ENCODE results near the gene CAMK4. TPM values are rescaled to one million over a fixed set of nuclear protein-coding genes. Genes with fewer than 3 reads are reported as not detected.

CAMK4 gene
- polyA plus RNA-seq, 1 donor from 2014 or later, result 16.6 TPM

DNA sequence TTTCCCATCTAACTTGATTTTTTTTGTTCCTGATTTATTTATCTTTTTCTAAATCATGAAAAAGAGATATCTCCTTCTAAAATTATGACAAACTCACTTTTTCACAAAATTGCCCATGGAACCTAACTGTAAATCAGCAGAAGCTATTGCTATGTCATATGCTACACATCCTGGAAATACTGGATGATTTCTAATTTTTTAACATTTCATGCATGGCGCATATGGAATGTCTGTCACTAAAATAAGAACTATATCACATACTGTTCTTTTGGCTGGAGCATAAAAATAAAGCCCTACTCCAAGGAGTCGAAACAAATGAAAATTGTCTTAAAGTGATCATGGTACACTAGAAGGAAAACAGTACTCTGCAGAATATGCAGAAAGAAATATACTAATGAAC is 60.6 kb downstream of the CAMK4 start:
- Histone ChIP-seq H3K36me3 (ENCODE audit: insufficient read depth, low read length) (no peaks in the 10 kb centered on the region), H3K9me2 (ENCODE audit: insufficient read depth, low read length) (no peaks in the 10 kb centered on the region), H3F3A (ENCODE audit: insufficient read depth, low read length, poor library complexity, severe bottlenecking) (no peaks in the 10 kb centered on the region), H3K9ac (ENCODE audit: low read length) (no peak overlapping the region), H3K79me2 (replicated peaks; ENCODE audit: insufficient read depth, low read length) (no peaks in the 10 kb centered on the region), H3K4me3 (ENCODE audit: low read length) (no peak overlapping the region), H2AFZ (ENCODE audit: low read depth, low read length) (no peak overlapping the region), H3K4me2 (ENCODE audit: low read length) (no peak overlapping the region), H3K27me3 (ENCODE audit: insufficient read depth, low read depth, low read length) (no peaks in the 10 kb centered on the region), H3K9me3 (ENCODE audit: low read length) (no peaks in the 10 kb centered on the region), H4K20me1 (ENCODE audit: insufficient read depth) (no peaks in the 10 kb centered on the region), H3K27ac (ENCODE audit: low read length) (no peak overlapping the region)
- no peak for TF ChIP-seq SMC3 (conservative IDR thresholded peaks at IDR 0.05; ENCODE audit: poor library complexity)
- TF ChIP-seq TAF1 (IDR thresholded peaks at IDR 0.05; ENCODE audit: low read depth), result no peak
- TF ChIP-seq EZH2 (IDR thresholded peaks at IDR 0.05; ENCODE audit: borderline replicate concordance, insufficient read depth, low read length, poor library complexity, severe bottlenecking), result no peak
- TF ChIP-seq EP300 (conservative IDR thresholded peaks at IDR 0.05; ENCODE audit: poor library complexity, severe bottlenecking), result no peak
- no peak for TF ChIP-seq POLR2AphosphoS5 (IDR thresholded peaks at IDR 0.05)
- no peak for TF ChIP-seq RAD21 (conservative IDR thresholded peaks at IDR 0.05)

DNA sequence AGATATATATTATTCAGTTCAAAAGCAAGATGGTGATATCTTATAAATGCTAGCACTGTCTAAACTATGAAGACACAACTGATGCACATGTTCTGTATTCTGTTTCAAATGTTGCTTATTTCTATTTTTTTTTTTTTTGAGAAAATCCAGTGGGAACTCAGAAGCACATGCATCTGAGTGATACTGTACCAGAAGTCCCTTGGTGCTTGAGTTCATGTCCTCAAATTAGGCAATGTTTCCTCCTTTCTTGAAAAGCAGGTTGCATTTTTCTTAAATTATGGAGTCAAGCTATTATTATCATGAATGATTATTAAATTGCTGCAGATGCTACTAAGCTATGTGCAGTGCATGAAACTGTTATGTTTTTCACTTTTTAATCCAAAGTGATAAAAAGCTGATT is 70.4 kb downstream of the CAMK4 start:
- Histone ChIP-seq H3K4me3 (ENCODE audit: low read length) (no peak overlapping the region), H4K20me1 (ENCODE audit: insufficient read depth) (no peaks in the 10 kb centered on the region), H3K9ac (ENCODE audit: low read length) (no peak overlapping the region), H3K27me3 (ENCODE audit: insufficient read depth, low read depth, low read length) (no peaks in the 10 kb centered on the region), H3K79me2 (replicated peaks; ENCODE audit: insufficient read depth, low read length) (no peaks in the 10 kb centered on the region), H2AFZ (ENCODE audit: low read depth, low read length) (no peak overlapping the region), H3F3A (ENCODE audit: insufficient read depth, low read length, poor library complexity, severe bottlenecking) (no peaks in the 10 kb centered on the region), H3K9me2 (ENCODE audit: insufficient read depth, low read length) (no peaks in the 10 kb centered on the region), H3K27ac (ENCODE audit: low read length) (no peak overlapping the region), H3K9me3 (ENCODE audit: low read length) (peaks cover 5% of the 10 kb centered on the region), H3K36me3 (ENCODE audit: insufficient read depth, low read length) (no peaks in the 10 kb centered on the region), H3K4me2 (ENCODE audit: low read length) (no peak overlapping the region)
- TF ChIP-seq RAD21 (conservative IDR thresholded peaks at IDR 0.05), result no peak
- TF ChIP-seq, protein P1, sequence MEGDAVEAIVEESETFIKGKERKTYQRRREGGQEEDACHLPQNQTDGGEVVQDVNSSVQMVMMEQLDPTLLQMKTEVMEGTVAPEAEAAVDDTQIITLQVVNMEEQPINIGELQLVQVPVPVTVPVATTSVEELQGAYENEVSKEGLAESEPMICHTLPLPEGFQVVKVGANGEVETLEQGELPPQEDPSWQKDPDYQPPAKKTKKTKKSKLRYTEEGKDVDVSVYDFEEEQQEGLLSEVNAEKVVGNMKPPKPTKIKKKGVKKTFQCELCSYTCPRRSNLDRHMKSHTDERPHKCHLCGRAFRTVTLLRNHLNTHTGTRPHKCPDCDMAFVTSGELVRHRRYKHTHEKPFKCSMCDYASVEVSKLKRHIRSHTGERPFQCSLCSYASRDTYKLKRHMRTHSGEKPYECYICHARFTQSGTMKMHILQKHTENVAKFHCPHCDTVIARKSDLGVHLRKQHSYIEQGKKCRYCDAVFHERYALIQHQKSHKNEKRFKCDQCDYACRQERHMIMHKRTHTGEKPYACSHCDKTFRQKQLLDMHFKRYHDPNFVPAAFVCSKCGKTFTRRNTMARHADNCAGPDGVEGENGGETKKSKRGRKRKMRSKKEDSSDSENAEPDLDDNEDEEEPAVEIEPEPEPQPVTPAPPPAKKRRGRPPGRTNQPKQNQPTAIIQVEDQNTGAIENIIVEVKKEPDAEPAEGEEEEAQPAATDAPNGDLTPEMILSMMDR (IDR thresholded peaks at IDR 0.05; ENCODE audit: poor library complexity, severe bottlenecking), result no peak
- TF ChIP-seq POLR2AphosphoS5 (IDR thresholded peaks at IDR 0.05), result no peak
- TF ChIP-seq, protein P2, sequence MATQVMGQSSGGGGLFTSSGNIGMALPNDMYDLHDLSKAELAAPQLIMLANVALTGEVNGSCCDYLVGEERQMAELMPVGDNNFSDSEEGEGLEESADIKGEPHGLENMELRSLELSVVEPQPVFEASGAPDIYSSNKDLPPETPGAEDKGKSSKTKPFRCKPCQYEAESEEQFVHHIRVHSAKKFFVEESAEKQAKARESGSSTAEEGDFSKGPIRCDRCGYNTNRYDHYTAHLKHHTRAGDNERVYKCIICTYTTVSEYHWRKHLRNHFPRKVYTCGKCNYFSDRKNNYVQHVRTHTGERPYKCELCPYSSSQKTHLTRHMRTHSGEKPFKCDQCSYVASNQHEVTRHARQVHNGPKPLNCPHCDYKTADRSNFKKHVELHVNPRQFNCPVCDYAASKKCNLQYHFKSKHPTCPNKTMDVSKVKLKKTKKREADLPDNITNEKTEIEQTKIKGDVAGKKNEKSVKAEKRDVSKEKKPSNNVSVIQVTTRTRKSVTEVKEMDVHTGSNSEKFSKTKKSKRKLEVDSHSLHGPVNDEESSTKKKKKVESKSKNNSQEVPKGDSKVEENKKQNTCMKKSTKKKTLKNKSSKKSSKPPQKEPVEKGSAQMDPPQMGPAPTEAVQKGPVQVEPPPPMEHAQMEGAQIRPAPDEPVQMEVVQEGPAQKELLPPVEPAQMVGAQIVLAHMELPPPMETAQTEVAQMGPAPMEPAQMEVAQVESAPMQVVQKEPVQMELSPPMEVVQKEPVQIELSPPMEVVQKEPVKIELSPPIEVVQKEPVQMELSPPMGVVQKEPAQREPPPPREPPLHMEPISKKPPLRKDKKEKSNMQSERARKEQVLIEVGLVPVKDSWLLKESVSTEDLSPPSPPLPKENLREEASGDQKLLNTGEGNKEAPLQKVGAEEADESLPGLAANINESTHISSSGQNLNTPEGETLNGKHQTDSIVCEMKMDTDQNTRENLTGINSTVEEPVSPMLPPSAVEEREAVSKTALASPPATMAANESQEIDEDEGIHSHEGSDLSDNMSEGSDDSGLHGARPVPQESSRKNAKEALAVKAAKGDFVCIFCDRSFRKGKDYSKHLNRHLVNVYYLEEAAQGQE (IDR thresholded peaks at IDR 0.05; ENCODE audit: borderline replicate concordance), result no peak
- TF ChIP-seq EP300 (conservative IDR thresholded peaks at IDR 0.05; ENCODE audit: poor library complexity, severe bottlenecking), result no peak
- no peak for TF ChIP-seq MXI1 (conservative IDR thresholded peaks at IDR 0.05; ENCODE audit: poor library complexity, severe bottlenecking)
- no peak for TF ChIP-seq SMC3 (conservative IDR thresholded peaks at IDR 0.05; ENCODE audit: poor library complexity)
- TF ChIP-seq EZH2 (IDR thresholded peaks at IDR 0.05; ENCODE audit: borderline replicate concordance, insufficient read depth, low read length, poor library complexity, severe bottlenecking), result no peak

Data from neural cell (in vitro differentiated cells).